Heart left ventricle (tissue), 13 donors: ENCODE results near the gene SULT2B1.

ENCODE experiments used
- POLR2A ChIP-seq, 2 donors: fragments of 450-650 bp; IDR thresholded peaks; one replicate each; pipeline ENCODE4 v1.6.1; 2017; ENCODE audit warnings: antibody characterized with exemption in 2 of 2, mild to moderate bottlenecking in 2 of 2, moderate library complexity in 2 of 2
- TF ChIP-seq, protein P1 (sequence below), 12 donors: fragments of 200-600 bp; sonication (generic) in 4 of 12; IDR thresholded peaks; one replicate each; pipeline versions ENCODE4 v1.5.0 to v1.8.0; 2018 to 2022; ENCODE audit warnings: antibody characterized with exemption in 12 of 12, mild to moderate bottlenecking in 5 of 12
- donor health status: ischemic (EF 13 %, LVEDD 7.1; RV severe dilation, severe dysfunction).
- donor health status: DM: no; HTN: yes; CAD: no.
- donor health status: DM: no; HTN: no; CAD: no.
- donor health status: ischemic (EF 25% LVEDD 6.9; RV normal size, moderate dysfunction).
- donor health status: ischemic (EF 25% LVEDD 5.7; RV mildly dilated, moderate dysfunction).
- donor health status: ischemic (EF 35%, LVEDD 5.7; RV mildly dilated, moderate dysfunction).
- donor health status: nonischemic (EF 11% LVEDD 7.7; RV severe dilation, severe dysfunction).
- donor health status: DM: yes; HTN: yes; CAD: no.
- donor health status: PGD.
- donor health status: ischemic (EF 29% LVEDD 5.4; RV normal size, mild dysfunction).
- donor health status: nonischemic (EF 23%, LVEDD 6.1; RV moderate dilation, normal function).

DNA sequence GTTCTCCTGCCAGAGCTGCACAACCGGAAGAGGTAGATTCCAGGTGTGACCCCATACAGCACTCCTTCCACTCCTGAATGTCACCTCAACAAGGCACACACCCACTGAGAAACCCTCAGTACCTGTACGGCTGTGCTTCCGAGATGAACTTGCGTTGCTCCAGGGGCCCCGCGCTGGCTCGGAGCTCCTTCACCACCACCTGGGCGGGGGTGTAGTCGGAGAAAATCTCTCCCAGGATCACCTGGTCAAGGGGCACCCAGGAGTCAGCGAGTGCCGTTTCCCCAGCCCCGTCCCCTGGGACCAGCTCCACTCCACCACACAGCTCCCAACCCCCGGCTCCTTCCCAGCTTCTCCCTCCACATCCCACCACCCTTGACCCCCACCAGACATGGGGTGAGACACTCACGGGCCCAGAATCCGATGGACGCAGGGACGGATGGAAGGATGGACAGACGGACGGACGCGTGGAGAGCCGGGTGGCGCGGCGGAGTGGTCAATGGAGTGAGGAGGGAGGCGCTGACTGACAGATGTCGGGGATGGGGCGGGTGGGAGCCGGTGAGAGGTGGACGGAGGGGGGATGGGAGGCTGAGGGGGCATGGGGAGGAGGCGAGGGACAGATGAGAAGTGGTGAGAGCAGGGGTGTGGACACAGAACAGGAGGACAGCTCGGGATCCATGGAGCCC lies 43.1 kb upstream of the SULT2B1 start:
- TF ChIP-seq, protein P1, sequence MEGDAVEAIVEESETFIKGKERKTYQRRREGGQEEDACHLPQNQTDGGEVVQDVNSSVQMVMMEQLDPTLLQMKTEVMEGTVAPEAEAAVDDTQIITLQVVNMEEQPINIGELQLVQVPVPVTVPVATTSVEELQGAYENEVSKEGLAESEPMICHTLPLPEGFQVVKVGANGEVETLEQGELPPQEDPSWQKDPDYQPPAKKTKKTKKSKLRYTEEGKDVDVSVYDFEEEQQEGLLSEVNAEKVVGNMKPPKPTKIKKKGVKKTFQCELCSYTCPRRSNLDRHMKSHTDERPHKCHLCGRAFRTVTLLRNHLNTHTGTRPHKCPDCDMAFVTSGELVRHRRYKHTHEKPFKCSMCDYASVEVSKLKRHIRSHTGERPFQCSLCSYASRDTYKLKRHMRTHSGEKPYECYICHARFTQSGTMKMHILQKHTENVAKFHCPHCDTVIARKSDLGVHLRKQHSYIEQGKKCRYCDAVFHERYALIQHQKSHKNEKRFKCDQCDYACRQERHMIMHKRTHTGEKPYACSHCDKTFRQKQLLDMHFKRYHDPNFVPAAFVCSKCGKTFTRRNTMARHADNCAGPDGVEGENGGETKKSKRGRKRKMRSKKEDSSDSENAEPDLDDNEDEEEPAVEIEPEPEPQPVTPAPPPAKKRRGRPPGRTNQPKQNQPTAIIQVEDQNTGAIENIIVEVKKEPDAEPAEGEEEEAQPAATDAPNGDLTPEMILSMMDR (IDR thresholded peaks at IDR 0.05): no peak
- TF ChIP-seq POLR2A (IDR thresholded peaks at IDR 0.05): no peak
